ENCODE results near the gene LRPAP1. TPM values are rescaled to one million over a fixed set of nuclear protein-coding genes. Genes with fewer than 3 reads are reported as not detected.
"Not testable (repeated sequence)": the region's sequence is repeated elsewhere in the genome, so short reads cannot be mapped to it uniquely, and the experiment has no call there.

Gene LRPAP1
- total RNA-seq, 4 donors from 2014 or later = 65.0 to 131 (median 100) TPM

GRCh38 chr4:3551366-3551765 is 19.1 kb upstream of the LRPAP1 start:
- intact Hi-C loops (cut with DNase I; ENCODE audit: low total_unique reads); in situ Hi-C loops (cut with MboI; ENCODE audit: low sequenced_read_pairs in 4 of 4); DNase-seq: not testable (repeated sequence)

GRCh38 chr4:3550792-3551325 is 18.6 kb upstream of the LRPAP1 start:
- DNase-seq; H3K36me3 ChIP-seq; H3K4me3 ChIP-seq; in situ Hi-C loops (cut with MboI; ENCODE audit: low sequenced_read_pairs in 4 of 4); ATAC-seq; H3K27me3 ChIP-seq; H3K9me3 ChIP-seq; H3K27ac ChIP-seq; intact Hi-C loops (cut with DNase I; ENCODE audit: low total_unique reads); H3K4me1 ChIP-seq: not testable (repeated sequence)

More at GRCh38 chr4:3551366-3551765, 19.1 kb upstream of the LRPAP1 start:
- not testable (repeated sequence) for H3K27ac ChIP-seq, H3K9me3 ChIP-seq, H3K36me3 ChIP-seq, H3K4me1 ChIP-seq, H3K27me3 ChIP-seq, ATAC-seq, H3K4me3 ChIP-seq

GRCh38 chr4:3550041-3550440 is 17.8 kb upstream of the LRPAP1 start:
- H3K27me3 ChIP-seq; in situ Hi-C loops (cut with MboI; ENCODE audit: low sequenced_read_pairs in 4 of 4); H3K4me1 ChIP-seq; intact Hi-C loops (cut with DNase I; ENCODE audit: low total_unique reads); ATAC-seq; H3K9me3 ChIP-seq; H3K4me3 ChIP-seq; H3K27ac ChIP-seq; DNase-seq; H3K36me3 ChIP-seq: not testable (repeated sequence)

GRCh38 chr4:3549694-3550001 is 17.4 kb upstream of the LRPAP1 start:
- not testable (repeated sequence) for H3K27me3 ChIP-seq

GRCh38 chr4:3548991-3549693 is 16.9 kb upstream of the LRPAP1 start:
- H3K4me3 ChIP-seq; H3K36me3 ChIP-seq; H3K27ac ChIP-seq; H3K4me1 ChIP-seq; intact Hi-C loops (cut with DNase I; ENCODE audit: low total_unique reads); DNase-seq; H3K9me3 ChIP-seq; ATAC-seq; H3K27me3 ChIP-seq; in situ Hi-C loops (cut with MboI; ENCODE audit: low sequenced_read_pairs in 4 of 4): not testable (repeated sequence)

More at GRCh38 chr4:3549694-3550001, 17.4 kb upstream of the LRPAP1 start:
- DNase-seq; H3K36me3 ChIP-seq; H3K4me3 ChIP-seq; H3K4me1 ChIP-seq; H3K27ac ChIP-seq; in situ Hi-C loops (cut with MboI; ENCODE audit: low sequenced_read_pairs in 4 of 4); intact Hi-C loops (cut with DNase I; ENCODE audit: low total_unique reads); H3K9me3 ChIP-seq; ATAC-seq: not testable (repeated sequence)

- H3K36me3 ChIP-seq; H3K4me3 ChIP-seq; H3K27me3 ChIP-seq; DNase-seq; H3K4me1 ChIP-seq; H3K9me3 ChIP-seq; ATAC-seq; intact Hi-C loops (cut with DNase I; ENCODE audit: low total_unique reads); H3K27ac ChIP-seq; in situ Hi-C loops (cut with MboI; ENCODE audit: low sequenced_read_pairs in 4 of 4): not testable (repeated sequence)
Observed at GRCh38 chr4:3546721-3547120, 14.5 kb upstream of the LRPAP1 start.

GRCh38 chr4:3545351-3545750 is 13.1 kb upstream of the LRPAP1 start:
- H3K4me1 ChIP-seq; DNase-seq; H3K36me3 ChIP-seq; intact Hi-C loops (cut with DNase I; ENCODE audit: low total_unique reads); H3K9me3 ChIP-seq; ATAC-seq; H3K27ac ChIP-seq; H3K4me3 ChIP-seq; H3K27me3 ChIP-seq; in situ Hi-C loops (cut with MboI; ENCODE audit: low sequenced_read_pairs in 4 of 4): not testable (repeated sequence)

GRCh38 chr4:3544259-3545025 is 12.2 kb upstream of the LRPAP1 start:
- H3K9me3 ChIP-seq; H3K27me3 ChIP-seq; H3K27ac ChIP-seq; in situ Hi-C loops (cut with MboI; ENCODE audit: low sequenced_read_pairs in 4 of 4); DNase-seq; H3K4me3 ChIP-seq; H3K36me3 ChIP-seq; ATAC-seq; H3K4me1 ChIP-seq; intact Hi-C loops (cut with DNase I; ENCODE audit: low total_unique reads): not testable (repeated sequence)

GRCh38 chr4:3543415-3543814 is 11.2 kb upstream of the LRPAP1 start:
- H3K36me3 ChIP-seq; H3K27me3 ChIP-seq; in situ Hi-C loops (cut with MboI; ENCODE audit: low sequenced_read_pairs in 4 of 4); ATAC-seq; H3K4me1 ChIP-seq; intact Hi-C loops (cut with DNase I; ENCODE audit: low total_unique reads); DNase-seq; H3K27ac ChIP-seq; H3K4me3 ChIP-seq; H3K9me3 ChIP-seq: not testable (repeated sequence)

- ATAC-seq; H3K27ac ChIP-seq; H3K27me3 ChIP-seq; DNase-seq; H3K36me3 ChIP-seq; H3K9me3 ChIP-seq; intact Hi-C loops (cut with DNase I; ENCODE audit: low total_unique reads); in situ Hi-C loops (cut with MboI; ENCODE audit: low sequenced_read_pairs in 4 of 4); H3K4me1 ChIP-seq; H3K4me3 ChIP-seq: not testable (repeated sequence)
Observed at GRCh38 chr4:3538906-3539305, 6.7 kb upstream of the LRPAP1 start.

- ATAC-seq; H3K9me3 ChIP-seq; in situ Hi-C loops (cut with MboI; ENCODE audit: low sequenced_read_pairs in 4 of 4); H3K36me3 ChIP-seq; intact Hi-C loops (cut with DNase I; ENCODE audit: low total_unique reads); H3K4me3 ChIP-seq; DNase-seq; H3K27ac ChIP-seq; H3K27me3 ChIP-seq: not testable (repeated sequence)
- peaks cover 12 to 17% of the 10 kb centered on the region in 2 donors for H3K4me1 ChIP-seq
Observed at GRCh38 chr4:3535812-3536211, 3.6 kb upstream of the LRPAP1 start.
